ENCODE results near the gene G3BP2. TPM values are rescaled to one million over a fixed set of nuclear protein-coding genes. Genes with fewer than 3 reads are reported as not detected.
"Not testable (repeated sequence)": the region's sequence is repeated elsewhere in the genome, so short reads cannot be mapped to it uniquely, and the experiment has no call there.

Gene G3BP2
- total and polyA plus RNA-seq, 4 donors, result 16.1 to 112 (median 68.8) TPM

- no peaks in the 10 kb centered on the region for H3K27me3 ChIP-seq (ENCODE audit: control insufficient read depth in 3 of 3, insufficient read depth in 3 of 3, low read length in 2 of 3)
- H3K9me3 ChIP-seq (ENCODE audit: control insufficient read depth in 4 of 4, insufficient read depth in 3 of 4, low read length in 3 of 4), result no peaks in the 10 kb centered on the region
- TF ChIP-seq, protein P1, sequence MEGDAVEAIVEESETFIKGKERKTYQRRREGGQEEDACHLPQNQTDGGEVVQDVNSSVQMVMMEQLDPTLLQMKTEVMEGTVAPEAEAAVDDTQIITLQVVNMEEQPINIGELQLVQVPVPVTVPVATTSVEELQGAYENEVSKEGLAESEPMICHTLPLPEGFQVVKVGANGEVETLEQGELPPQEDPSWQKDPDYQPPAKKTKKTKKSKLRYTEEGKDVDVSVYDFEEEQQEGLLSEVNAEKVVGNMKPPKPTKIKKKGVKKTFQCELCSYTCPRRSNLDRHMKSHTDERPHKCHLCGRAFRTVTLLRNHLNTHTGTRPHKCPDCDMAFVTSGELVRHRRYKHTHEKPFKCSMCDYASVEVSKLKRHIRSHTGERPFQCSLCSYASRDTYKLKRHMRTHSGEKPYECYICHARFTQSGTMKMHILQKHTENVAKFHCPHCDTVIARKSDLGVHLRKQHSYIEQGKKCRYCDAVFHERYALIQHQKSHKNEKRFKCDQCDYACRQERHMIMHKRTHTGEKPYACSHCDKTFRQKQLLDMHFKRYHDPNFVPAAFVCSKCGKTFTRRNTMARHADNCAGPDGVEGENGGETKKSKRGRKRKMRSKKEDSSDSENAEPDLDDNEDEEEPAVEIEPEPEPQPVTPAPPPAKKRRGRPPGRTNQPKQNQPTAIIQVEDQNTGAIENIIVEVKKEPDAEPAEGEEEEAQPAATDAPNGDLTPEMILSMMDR (IDR thresholded peaks at IDR 0.05; ENCODE audit: control extremely low read depth, extremely low read depth), result no peak
- 89 to 97% methylated on average over 1 of the region's 1 CpG for WGBS, 2 donors
- DNase-seq (no peak), ATAC-seq (ENCODE audit: insufficient read depth, low FRiP score) (no peak)
- H3K4me3 ChIP-seq, result no peak overlapping the region
- peaks cover 0 to 5% (median 0%) of the 10 kb centered on the region in 5 donors for H3K4me1 ChIP-seq (ENCODE audit: control insufficient read depth in 5 of 5, insufficient read depth in 5 of 5, low read length in 5 of 5)
- H3K36me3 ChIP-seq (ENCODE audit: control insufficient read depth in 4 of 4, insufficient read depth in 4 of 4, low read length in 4 of 4), result no peaks in the 10 kb centered on the region
- no peak overlapping the region for H3K27ac ChIP-seq (ENCODE audit: low read depth in 1 of 2, low read length in 1 of 2)
- H3K9ac ChIP-seq (ENCODE audit: insufficient read depth in 1 of 2, low read length in 2 of 2), result no peak overlapping the region
These were observed 44.2 kb upstream of the G3BP2 start for GRCh38 chr4:75717408-75717807.

DNA sequence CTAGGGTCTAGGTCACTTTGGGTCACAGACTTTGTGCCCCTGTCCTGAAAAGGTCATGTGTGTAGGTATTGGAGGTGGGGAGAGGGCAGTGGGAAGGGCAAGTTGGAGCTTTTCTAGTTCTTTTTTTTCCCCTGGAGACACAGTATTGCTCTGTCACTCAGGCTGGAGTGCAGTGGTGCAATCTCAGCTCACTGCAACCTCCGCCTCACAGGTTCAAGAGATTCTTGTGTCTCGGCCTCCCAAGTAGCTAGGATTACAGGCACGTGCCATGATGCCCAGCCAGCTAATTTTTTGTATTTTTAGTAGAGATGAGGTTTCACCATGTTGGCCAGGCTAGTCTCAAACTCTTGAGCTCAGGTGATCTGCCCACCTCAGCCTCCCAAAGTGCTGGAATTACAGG, 42.8 kb upstream of the G3BP2 start:
- 60 to 70% methylated on average over 3 of the region's 3 CpGs for WGBS, 2 donors
- not testable (repeated sequence) for H3K9me3 ChIP-seq (ENCODE audit: control insufficient read depth in 4 of 4, insufficient read depth in 3 of 4, low read length in 3 of 4); H3K27ac ChIP-seq (ENCODE audit: low read depth in 1 of 2, low read length in 1 of 2); H3K4me3 ChIP-seq; ATAC-seq (ENCODE audit: insufficient read depth, low FRiP score); H3K27me3 ChIP-seq (ENCODE audit: control insufficient read depth in 3 of 3, insufficient read depth in 3 of 3, low read length in 2 of 3); H3K36me3 ChIP-seq (ENCODE audit: control insufficient read depth in 4 of 4, insufficient read depth in 4 of 4, low read length in 4 of 4); H3K9ac ChIP-seq (ENCODE audit: insufficient read depth in 1 of 2, low read length in 2 of 2); DNase-seq; H3K4me1 ChIP-seq (ENCODE audit: control insufficient read depth in 5 of 5, insufficient read depth in 5 of 5, low read length in 5 of 5)

- no peak overlapping the region for H3K9ac ChIP-seq (ENCODE audit: insufficient read depth in 1 of 2, low read length in 2 of 2)
- TF ChIP-seq, protein P1 (IDR thresholded peaks at IDR 0.05; ENCODE audit: control extremely low read depth, extremely low read depth), result no peak
- H3K4me3 ChIP-seq, result no peak overlapping the region
- ATAC-seq (ENCODE audit: insufficient read depth, low FRiP score), result no peak
- H3K36me3 ChIP-seq (ENCODE audit: control insufficient read depth in 4 of 4, insufficient read depth in 4 of 4, low read length in 4 of 4), result no peaks in the 10 kb centered on the region
- no peaks in the 10 kb centered on the region for H3K27me3 ChIP-seq (ENCODE audit: control insufficient read depth in 3 of 3, insufficient read depth in 3 of 3, low read length in 2 of 3)
- peaks cover 0 to 5% (median 0%) of the 10 kb centered on the region in 5 donors for H3K4me1 ChIP-seq (ENCODE audit: control insufficient read depth in 5 of 5, insufficient read depth in 5 of 5, low read length in 5 of 5)
- no peak overlapping the region for H3K27ac ChIP-seq (ENCODE audit: low read depth in 1 of 2, low read length in 1 of 2)
- 64 to 65% methylated on average over 4 of the region's 4 CpGs for WGBS, 2 donors
- no peak for DNase-seq
- no peaks in the 10 kb centered on the region for H3K9me3 ChIP-seq (ENCODE audit: control insufficient read depth in 4 of 4, insufficient read depth in 3 of 4, low read length in 3 of 4)
These were observed 42.0 kb upstream of the G3BP2 start for GRCh38 chr4:75715105-75715799.

- H3K9ac ChIP-seq (ENCODE audit: insufficient read depth in 1 of 2, low read length in 2 of 2), result no peak overlapping the region
- TF ChIP-seq, protein P1 (IDR thresholded peaks at IDR 0.05; ENCODE audit: control extremely low read depth, extremely low read depth), result no peak
- DNase-seq (no peak), ATAC-seq (ENCODE audit: insufficient read depth, low FRiP score) (no peak)
- no peaks in the 10 kb centered on the region for H3K27me3 ChIP-seq (ENCODE audit: control insufficient read depth in 3 of 3, insufficient read depth in 3 of 3, low read length in 2 of 3)
- peaks cover 0 to 5% (median 0%) of the 10 kb centered on the region in 5 donors for H3K4me1 ChIP-seq (ENCODE audit: control insufficient read depth in 5 of 5, insufficient read depth in 5 of 5, low read length in 5 of 5)
- H3K27ac ChIP-seq (ENCODE audit: low read depth in 1 of 2, low read length in 1 of 2), result no peak overlapping the region
- H3K9me3 ChIP-seq (ENCODE audit: control insufficient read depth in 4 of 4, insufficient read depth in 3 of 4, low read length in 3 of 4), result no peaks in the 10 kb centered on the region
- no peak overlapping the region for H3K4me3 ChIP-seq
- H3K36me3 ChIP-seq (ENCODE audit: control insufficient read depth in 4 of 4, insufficient read depth in 4 of 4, low read length in 4 of 4), result no peaks in the 10 kb centered on the region
- 64 to 79% methylated on average over 1 of the region's 1 CpG for WGBS, 2 donors
These were observed 41.5 kb upstream of the G3BP2 start for GRCh38 chr4:75714704-75715103.
